ENCODE results near the gene ENPP4.

The ENPP4 gene

GRCh38 chr6:46097366-46097765 is 32.4 kb upstream of the ENPP4 start:
- TF ChIP-seq, protein P1, sequence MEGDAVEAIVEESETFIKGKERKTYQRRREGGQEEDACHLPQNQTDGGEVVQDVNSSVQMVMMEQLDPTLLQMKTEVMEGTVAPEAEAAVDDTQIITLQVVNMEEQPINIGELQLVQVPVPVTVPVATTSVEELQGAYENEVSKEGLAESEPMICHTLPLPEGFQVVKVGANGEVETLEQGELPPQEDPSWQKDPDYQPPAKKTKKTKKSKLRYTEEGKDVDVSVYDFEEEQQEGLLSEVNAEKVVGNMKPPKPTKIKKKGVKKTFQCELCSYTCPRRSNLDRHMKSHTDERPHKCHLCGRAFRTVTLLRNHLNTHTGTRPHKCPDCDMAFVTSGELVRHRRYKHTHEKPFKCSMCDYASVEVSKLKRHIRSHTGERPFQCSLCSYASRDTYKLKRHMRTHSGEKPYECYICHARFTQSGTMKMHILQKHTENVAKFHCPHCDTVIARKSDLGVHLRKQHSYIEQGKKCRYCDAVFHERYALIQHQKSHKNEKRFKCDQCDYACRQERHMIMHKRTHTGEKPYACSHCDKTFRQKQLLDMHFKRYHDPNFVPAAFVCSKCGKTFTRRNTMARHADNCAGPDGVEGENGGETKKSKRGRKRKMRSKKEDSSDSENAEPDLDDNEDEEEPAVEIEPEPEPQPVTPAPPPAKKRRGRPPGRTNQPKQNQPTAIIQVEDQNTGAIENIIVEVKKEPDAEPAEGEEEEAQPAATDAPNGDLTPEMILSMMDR (IDR thresholded peaks at IDR 0.05; ENCODE audit: low read depth, low read length, missing control alignments) = no peak
- in situ Hi-C loops (cut with HindIII; ENCODE audit: low sequenced_read_pairs) = no loop called here
- DNase-seq (ENCODE audit: low read depth) = no peak
- H3K4me3 ChIP-seq (ENCODE audit: low read depth, low read length) = no peak overlapping the region

DNA sequence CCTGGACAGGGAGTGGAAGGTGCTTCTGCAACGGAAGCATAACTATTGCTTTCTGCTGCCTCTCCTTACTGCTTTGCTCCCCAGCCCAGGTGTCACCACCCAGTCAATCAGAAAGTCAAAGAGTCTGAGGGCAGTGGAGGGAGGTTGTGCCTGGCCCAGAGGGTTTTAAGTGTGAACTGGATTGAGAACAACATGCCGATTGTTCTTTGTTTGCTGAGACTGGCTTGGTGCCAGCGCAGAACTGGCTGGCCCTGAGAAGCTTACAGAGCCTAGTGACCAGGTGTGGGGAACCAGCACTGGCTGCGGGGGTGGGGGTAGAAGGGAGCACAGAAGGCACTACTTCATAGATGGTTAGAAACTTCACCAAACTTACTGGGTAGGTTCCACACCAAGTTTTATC is 31.1 kb upstream of the ENPP4 start:
- in situ Hi-C loops (cut with HindIII; ENCODE audit: low sequenced_read_pairs) = no loop called here
- no peak for DNase-seq (ENCODE audit: low read depth)
- TF ChIP-seq, protein P1 (IDR thresholded peaks at IDR 0.05; ENCODE audit: low read depth, low read length, missing control alignments) = no peak
- no peak overlapping the region for H3K4me3 ChIP-seq (ENCODE audit: low read depth, low read length)

DNA sequence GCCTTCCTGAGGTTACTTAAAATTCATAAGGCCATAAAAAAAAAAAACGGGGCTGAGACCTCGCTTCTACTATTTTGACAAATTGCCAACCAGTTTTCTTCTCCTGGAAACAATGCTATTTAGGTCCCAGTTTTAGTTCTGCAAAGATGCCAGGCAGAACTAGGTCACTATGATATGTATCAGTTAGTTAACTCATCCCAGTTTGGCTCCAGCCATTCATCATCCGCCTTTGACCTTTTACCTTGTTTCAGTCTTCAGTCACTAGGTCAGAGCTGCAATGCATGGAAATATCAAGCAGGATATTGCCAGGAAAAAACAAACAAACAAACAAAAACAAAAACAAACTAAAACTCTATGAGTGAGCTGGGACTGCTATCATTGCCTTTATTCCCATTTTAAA is 29.8 kb upstream of the ENPP4 start:
- TF ChIP-seq, protein P1 (IDR thresholded peaks at IDR 0.05; ENCODE audit: low read depth, low read length, missing control alignments) = no peak
- no peak overlapping the region for H3K4me3 ChIP-seq (ENCODE audit: low read depth, low read length)
- in situ Hi-C loops (cut with HindIII; ENCODE audit: low sequenced_read_pairs) = no loop called here
- no peak for DNase-seq (ENCODE audit: low read depth)

- H3K4me3 ChIP-seq (ENCODE audit: low read depth, low read length) = no peak overlapping the region
- TF ChIP-seq, protein P1 (IDR thresholded peaks at IDR 0.05; ENCODE audit: low read depth, low read length, missing control alignments) = no peak
- DNase-seq (ENCODE audit: low read depth) = no peak
- in situ Hi-C loops (cut with HindIII; ENCODE audit: low sequenced_read_pairs) = no loop called here
These were observed 27.7 kb upstream of the ENPP4 start for GRCh38 chr6:46102123-46102522.

GRCh38 chr6:46103441-46104115 is 26.2 kb upstream of the ENPP4 start:
- no peak overlapping the region for H3K4me3 ChIP-seq (ENCODE audit: low read depth, low read length)
- no peak for DNase-seq (ENCODE audit: low read depth)
- in situ Hi-C loops (cut with HindIII; ENCODE audit: low sequenced_read_pairs) = no loop called here
- TF ChIP-seq, protein P1 (IDR thresholded peaks at IDR 0.05; ENCODE audit: low read depth, low read length, missing control alignments) = peak; percentile 7

DNA sequence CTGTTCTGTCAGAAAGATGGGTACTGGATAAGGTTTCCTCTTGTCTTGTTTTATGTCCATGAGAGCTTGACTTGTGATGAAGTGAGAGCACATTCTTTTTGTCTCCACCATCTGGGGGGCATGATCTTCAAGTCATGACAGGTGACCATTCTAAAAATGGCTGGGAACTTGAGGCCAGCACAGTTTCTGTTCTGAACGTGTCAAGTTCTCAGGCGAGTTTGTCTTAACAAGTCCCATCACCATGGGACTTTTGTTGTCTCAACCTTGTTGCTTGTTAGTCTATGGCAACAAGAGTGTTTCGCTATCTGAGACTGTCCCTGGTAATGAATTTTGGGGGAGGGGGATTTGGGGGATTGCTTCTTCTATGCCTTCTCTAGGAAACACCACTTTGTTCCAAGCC is 25.6 kb upstream of the ENPP4 start:
- TF ChIP-seq, protein P1 (IDR thresholded peaks at IDR 0.05; ENCODE audit: low read depth, low read length, missing control alignments) = no peak
- DNase-seq (ENCODE audit: low read depth) = no peak
- in situ Hi-C loops (cut with HindIII; ENCODE audit: low sequenced_read_pairs) = no loop called here

More for the DNA sequence above, 25.6 kb upstream of the ENPP4 start:
- H3K4me3 ChIP-seq (ENCODE audit: low read depth, low read length) = no peak overlapping the region

Measured in astrocyte of the cerebellum (primary cell).